Neural progenitor cell (in vitro differentiated cells): ENCODE results near the gene CENPM.

ENCODE experiments used
- CTCF ChIP-seq: fragments of 200-600 bp; sonication (generic); IDR thresholded peaks from 2 replicates; pipeline ENCODE4 v1.5.1; 2017; ENCODE audit warnings: antibody characterized with exemption, mild to moderate bottlenecking
- EZH2 ChIP-seq: fragments of 200-600 bp; sonication (generic); IDR thresholded peaks from 2 replicates; pipeline ENCODE4 v1.6.1; 2017; ENCODE audit warnings: antibody characterized with exemption, mild to moderate bottlenecking, moderate library complexity
- EZH2phosphoT487 ChIP-seq: fragments of 200-600 bp; sonication (generic); IDR thresholded peaks from 2 replicates; pipeline ENCODE4 v1.6.1; 2017; ENCODE audit warnings: antibody characterized with exemption

GRCh38 chr22:41982865-41983264 is 35.9 kb upstream of the CENPM start:
- no peak for TF ChIP-seq EZH2
- TF ChIP-seq CTCF = no peak
- TF ChIP-seq EZH2phosphoT487 = no peak
